H9 (cell line): ENCODE data around the gene CFAP65. TPM values are rescaled to one million over a fixed set of nuclear protein-coding genes. Genes with fewer than 3 reads are reported as not detected.
A peak's percentile ranks its signal among the peaks of the same experiment; 100 is the strongest.

Experiments
- DNase-seq: peaks from one replicate; pipeline ENCODE4 v3.0.0-alpha.2; 2017
- H2AFZ ChIP-seq: one replicate; pipeline ENCODE4 v1.6.1; 2013; ENCODE audit warnings: mild to moderate bottlenecking, low read length, control low read depth, moderate library complexity
- H2AK5ac ChIP-seq: 2 replicates; pipeline ENCODE4 v1.6.1; 2013; ENCODE audit warnings: low read length, control low read depth, mixed read lengths; ENCODE audit not compliant: insufficient read length
- H2BK120ac ChIP-seq: one replicate; pipeline ENCODE4 v1.6.1; 2013; ENCODE audit warnings: low read depth, mild to moderate bottlenecking, low read length, control low read depth, inconsistent platforms; ENCODE audit not compliant: poor library complexity, severe bottlenecking
- H2BK12ac ChIP-seq: 2 replicates; pipeline ENCODE4 v1.6.1; 2013; ENCODE audit warnings: low read length, control low read depth, mixed read lengths, low read depth; ENCODE audit not compliant: insufficient read length
- H2BK15ac ChIP-seq: 2 replicates; pipeline ENCODE4 v1.6.1; 2013; ENCODE audit warnings: low read depth, low read length, control low read depth
- H2BK20ac ChIP-seq: one replicate; pipeline ENCODE4 v1.6.1; 2013; ENCODE audit warnings: low read depth, mild to moderate bottlenecking, low read length, control low read depth, inconsistent platforms; ENCODE audit not compliant: poor library complexity, severe bottlenecking
- H2BK5ac ChIP-seq: 2 replicates; pipeline ENCODE4 v1.6.1; 2013; ENCODE audit warnings: low read length, control low read depth, mixed read lengths; ENCODE audit not compliant: insufficient read length
- H3K14ac ChIP-seq: 2 replicates; pipeline ENCODE4 v1.6.1; 2013; ENCODE audit warnings: low read length, control low read depth; ENCODE audit not compliant: insufficient read depth
- H3K18ac ChIP-seq: 2 replicates; pipeline ENCODE4 v1.6.1; 2013; ENCODE audit warnings: low read depth, mild to moderate bottlenecking, mixed read lengths, low read length, control low read depth; ENCODE audit not compliant: insufficient read length
- H3K23ac ChIP-seq: 2 replicates; pipeline ENCODE4 v1.6.1; 2013; ENCODE audit warnings: low read length, control low read depth, mixed read lengths, low read depth; ENCODE audit not compliant: insufficient read length
- H3K23me2 ChIP-seq: 2 replicates; pipeline ENCODE4 v1.6.1; 2013; ENCODE audit warnings: low read depth, mild to moderate bottlenecking, mixed read lengths, low read length, control low read depth; ENCODE audit not compliant: insufficient read length, poor library complexity, severe bottlenecking
- H3K27ac ChIP-seq: 2 replicates; pipeline ENCODE4 v1.5.1; 2013; ENCODE audit warnings: low read length, control low read depth, mixed read lengths, low read depth; ENCODE audit not compliant: insufficient read length
- H3K27me3 ChIP-seq: 2 replicates; pipeline ENCODE4 v1.6.1; 2013; ENCODE audit warnings: low read length, control low read depth, inconsistent platforms; ENCODE audit not compliant: insufficient read depth
- H3K4ac ChIP-seq: 2 replicates; pipeline ENCODE4 v1.6.1; 2013; ENCODE audit warnings: low read depth, mild to moderate bottlenecking, control low read depth, inconsistent platforms, low read length, moderate library complexity
- H3K4me1 ChIP-seq: 2 replicates; pipeline ENCODE4 v1.6.1; 2013; ENCODE audit warnings: low read length, control low read depth, inconsistent platforms; ENCODE audit not compliant: insufficient read depth
- H3K4me2 ChIP-seq: 2 replicates; pipeline ENCODE4 v1.6.1; 2013; ENCODE audit warnings: low read length, control low read depth, mixed read lengths; ENCODE audit not compliant: insufficient read length, insufficient read depth
- H3K56ac ChIP-seq: 2 replicates; pipeline ENCODE4 v1.6.1; 2013; ENCODE audit warnings: low read depth, mild to moderate bottlenecking, mixed read lengths, low read length, control low read depth; ENCODE audit not compliant: insufficient read length
- H3K79me1 ChIP-seq: 2 replicates; pipeline ENCODE4 v1.6.1; 2013; ENCODE audit warnings: low read depth, mild to moderate bottlenecking, moderate library complexity, low read length, control low read depth, inconsistent platforms; ENCODE audit not compliant: insufficient read depth, poor library complexity, severe bottlenecking
- H3K79me2 ChIP-seq: 2 replicates; pipeline ENCODE4 v1.6.1; 2013; ENCODE audit warnings: low read length, control low read depth, inconsistent platforms; ENCODE audit not compliant: insufficient read depth
- H3K9ac ChIP-seq: 2 replicates; pipeline ENCODE4 v1.6.1; 2013; ENCODE audit warnings: low read length, control low read depth, mixed read lengths; ENCODE audit not compliant: insufficient read length; ENCODE audit errors: extremely low read depth
- H3K9me3 ChIP-seq: one replicate; pipeline ENCODE4 v1.6.1; 2013; ENCODE audit warnings: low read depth, low read length, inconsistent platforms; ENCODE audit not compliant: control insufficient read depth
- H3T11ph ChIP-seq: one replicate; pipeline ENCODE4 v1.6.1; 2013; ENCODE audit warnings: mild to moderate bottlenecking, low read length, control low read depth, inconsistent platforms
- H4K20me1 ChIP-seq: one replicate; pipeline ENCODE4 v1.6.1; 2013; ENCODE audit not compliant: control insufficient read depth, insufficient read length, insufficient read depth
- H4K5ac ChIP-seq: 2 replicates; pipeline ENCODE4 v1.6.1; 2013; ENCODE audit warnings: low read depth, mild to moderate bottlenecking, mixed read lengths, low read length, control low read depth; ENCODE audit not compliant: insufficient read length
- H4K8ac ChIP-seq: replicated peaks from 2 replicates; pipeline ENCODE4 v1.6.1; 2013; ENCODE audit warnings: low read length, control low read depth, mixed read lengths, low read depth; ENCODE audit not compliant: insufficient read length
- H4K91ac ChIP-seq: 2 replicates; pipeline ENCODE4 v1.6.1; 2013; ENCODE audit warnings: low read depth, mild to moderate bottlenecking, moderate library complexity, mixed read lengths, low read length, control low read depth; ENCODE audit not compliant: insufficient read length
- H3K27ac Mint-ChIP-seq, 3 experiments: 2 replicates in 2 of 3; 3 replicates in 1 of 3; pipeline ENCODE4 v1.8.0; 2020 to 2021; ENCODE audit warnings: mixed read lengths in 3 of 3, mild to moderate bottlenecking in 1 of 3, moderate library complexity in 1 of 3
- H3K27me3 Mint-ChIP-seq: 2 replicates; pipeline ENCODE4 v1.8.0; 2021; ENCODE audit warnings: low read depth, mild to moderate bottlenecking, moderate library complexity, mixed read lengths
- H3K36me3 Mint-ChIP-seq, 3 experiments: 2 replicates in 2 of 3; 3 replicates in 1 of 3; pipeline ENCODE4 v1.8.0; 2020 to 2021; ENCODE audit warnings: low read depth in 3 of 3, mixed read lengths in 3 of 3; ENCODE audit not compliant: insufficient read depth in 1 of 3
- H3K4me1 Mint-ChIP-seq, 2 experiments: 2 replicates each; pipeline ENCODE4 v1.8.0; 2020; ENCODE audit warnings: mixed read lengths in 2 of 2
- H3K4me3 Mint-ChIP-seq, 2 experiments: 2 replicates in 1 of 2; 3 replicates in 1 of 2; pipeline ENCODE4 v1.8.0; 2020 to 2021; ENCODE audit warnings: mild to moderate bottlenecking in 2 of 2, mixed read lengths in 2 of 2, moderate library complexity in 1 of 2
- H3K9me3 Mint-ChIP-seq, 2 experiments: 2 replicates in 1 of 2; 3 replicates in 1 of 2; pipeline ENCODE4 v1.8.0; 2020; ENCODE audit warnings: mild to moderate bottlenecking in 2 of 2, mixed read lengths in 2 of 2, moderate library complexity in 1 of 2
- CTCF ChIP-seq: fragments of 200-600 bp; sonication (generic); conservative IDR thresholded peaks from 3 replicates; pipeline ENCODE4 v1.8.0; 2021; ENCODE audit warnings: antibody characterized with exemption, mild to moderate bottlenecking
- WGBS: extraction: QIAGEN DNeasy Blood & Tissue Kit; methylation state at CpG from one replicate; pipeline ENCODE4 v1.1.7; 2013; ENCODE audit warnings: missing lambda C conversion rate, low lambda C conversion rate, mixed read lengths; ENCODE audit not compliant: insufficient read length; ENCODE audit errors: extremely low coverage; 5-methylcytosine and 5-hydroxymethylcytosine counted together
- total RNA-seq: library from RNA; stranded (reverse); gene quantifications from 2 replicates; pipeline ENCODE4 v1.2.1, GENCODE V29; 2021

The CFAP65 gene
- total RNA-seq, 1 experiment from 2014 or later: 0.20 TPM

GRCh38 chr2:218981881-218982585 is 59.3 kb downstream of the CFAP65 start:
- Histone ChIP-seq H4K5ac (no peak overlapping the region), H3K4me2 (peak overlapping the region; percentile 32), H3K4me1 (no peaks in the 10 kb centered on the region; the same call in 1 of the 2 replicates), H3K14ac (no peak overlapping the region; the same call in 1 of the 2 replicates), H2AFZ (no peak overlapping the region), H3K4ac (no peak overlapping the region), H3K9me3 (no peaks in the 10 kb centered on the region), H3K27ac (no peak overlapping the region), H2AK5ac (no peak overlapping the region), H2BK15ac (no peak overlapping the region), H3K27me3 (peaks cover 62% of the 10 kb centered on the region), H2BK5ac (no peak overlapping the region), H3K18ac (peak overlapping the region; percentile 78), H2BK120ac (no peak overlapping the region), H3K79me1 (no peaks in the 10 kb centered on the region), H4K20me1 (no peaks in the 10 kb centered on the region), H3K79me2 (no peaks in the 10 kb centered on the region), H3K23ac (no peak overlapping the region), H2BK12ac (no peak overlapping the region), H3K56ac (no peak overlapping the region), H4K8ac (no peak overlapping the region), H3K23me2 (peaks cover 16% of the 10 kb centered on the region), H2BK20ac (no peak overlapping the region), H3T11ph (no peak overlapping the region), H3K9ac (no peak overlapping the region), H4K91ac (no peak overlapping the region)
- no CpG with 5 or more reads among the region's 69 CpGs for WGBS
- Mint-ChIP-seq H3K4me1 (peaks cover 10 to 33% of the 10 kb centered on the region in 2 experiments), H3K36me3 (no peaks in the 10 kb centered on the region), H3K27me3 (peaks cover 99% of the 10 kb centered on the region), H3K27ac (no peak overlapping the region), H3K4me3 (peak overlapping the region; percentile 17 to 65; a peak in 4 of 5 replicates), H3K9me3 (peaks cover 2 to 5% of the 10 kb centered on the region in 2 experiments; a peak in 2 of 5 replicates)
- no peak for TF ChIP-seq CTCF
- no peak for DNase-seq
